Measurements from ENCODE around the gene PLIN4.

PLIN4 gene

DNA sequence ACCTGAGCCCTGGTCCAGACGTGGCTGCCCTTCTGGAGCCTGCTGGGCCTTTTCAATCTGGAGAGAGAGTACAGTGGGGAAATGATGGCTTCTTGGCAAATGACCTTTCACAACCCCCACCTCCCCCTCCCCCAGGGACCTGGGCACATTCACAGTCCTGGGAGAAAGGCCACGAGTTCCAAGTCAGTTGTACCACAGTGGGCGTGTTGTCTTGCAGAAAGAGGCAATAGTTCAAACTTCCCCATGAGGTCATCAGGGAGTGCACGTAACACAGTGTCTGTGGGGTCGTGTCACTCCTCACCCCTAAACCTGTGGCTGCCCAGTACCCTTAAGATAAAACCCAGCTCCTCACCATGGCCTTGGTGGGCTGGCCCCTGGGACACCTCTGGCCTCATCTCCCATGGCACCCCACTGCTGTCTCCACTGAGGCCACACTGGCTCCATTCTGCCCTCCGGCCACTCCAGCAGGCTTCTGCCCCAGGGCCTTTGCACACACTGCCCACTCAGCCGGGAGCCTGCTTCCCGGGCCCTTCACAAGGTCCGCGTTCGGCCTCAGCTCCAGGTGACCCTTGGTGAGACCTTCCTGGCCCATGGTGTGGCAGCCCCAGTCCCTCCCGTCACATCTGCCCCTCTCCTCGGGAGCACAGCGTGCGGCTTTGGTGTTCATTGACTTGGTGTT, 13.3 kb downstream of the PLIN4 start:
- DNase-seq: no peak

DNA sequence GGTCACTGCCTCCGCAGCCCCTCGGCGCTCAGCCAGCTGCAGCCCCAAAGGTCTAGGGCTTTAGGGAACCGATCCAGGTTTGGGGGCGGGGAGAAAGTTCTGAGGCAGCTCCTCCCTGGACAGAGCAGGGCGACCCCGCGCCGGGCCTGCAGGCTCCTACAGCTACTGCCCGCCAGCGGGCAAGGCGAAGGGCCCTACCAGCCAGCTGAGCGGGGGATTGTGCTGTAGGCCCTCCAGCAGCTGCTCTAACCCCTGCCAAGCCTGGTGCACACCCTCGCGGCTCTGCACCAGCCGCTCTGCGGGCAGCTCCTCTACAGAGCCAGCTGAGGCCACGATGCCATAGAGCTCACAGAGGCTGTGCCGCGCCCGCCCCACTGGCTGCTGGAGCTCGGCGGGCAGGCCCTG, 14.0 kb downstream of the PLIN4 start:
- no peak for DNase-seq

DNA sequence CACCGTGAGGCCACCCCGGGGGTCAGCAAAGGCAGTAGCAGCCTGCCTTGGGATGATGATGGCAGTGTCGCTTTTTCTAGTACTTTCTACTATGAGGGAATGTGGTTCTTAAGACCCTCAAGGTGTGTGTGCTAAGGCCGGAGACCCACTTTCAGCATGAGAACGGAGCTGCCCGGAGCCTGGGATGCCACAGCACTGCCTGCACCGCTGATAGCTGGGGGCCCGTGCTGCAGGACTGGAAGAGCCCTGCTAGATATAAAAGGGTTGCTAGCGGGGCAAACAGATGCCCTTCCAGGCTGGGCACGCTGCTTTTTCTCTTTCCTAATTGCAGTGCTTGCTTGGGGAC, 14.5 kb downstream of the PLIN4 start:
- DNase-seq: no peak

DNA sequence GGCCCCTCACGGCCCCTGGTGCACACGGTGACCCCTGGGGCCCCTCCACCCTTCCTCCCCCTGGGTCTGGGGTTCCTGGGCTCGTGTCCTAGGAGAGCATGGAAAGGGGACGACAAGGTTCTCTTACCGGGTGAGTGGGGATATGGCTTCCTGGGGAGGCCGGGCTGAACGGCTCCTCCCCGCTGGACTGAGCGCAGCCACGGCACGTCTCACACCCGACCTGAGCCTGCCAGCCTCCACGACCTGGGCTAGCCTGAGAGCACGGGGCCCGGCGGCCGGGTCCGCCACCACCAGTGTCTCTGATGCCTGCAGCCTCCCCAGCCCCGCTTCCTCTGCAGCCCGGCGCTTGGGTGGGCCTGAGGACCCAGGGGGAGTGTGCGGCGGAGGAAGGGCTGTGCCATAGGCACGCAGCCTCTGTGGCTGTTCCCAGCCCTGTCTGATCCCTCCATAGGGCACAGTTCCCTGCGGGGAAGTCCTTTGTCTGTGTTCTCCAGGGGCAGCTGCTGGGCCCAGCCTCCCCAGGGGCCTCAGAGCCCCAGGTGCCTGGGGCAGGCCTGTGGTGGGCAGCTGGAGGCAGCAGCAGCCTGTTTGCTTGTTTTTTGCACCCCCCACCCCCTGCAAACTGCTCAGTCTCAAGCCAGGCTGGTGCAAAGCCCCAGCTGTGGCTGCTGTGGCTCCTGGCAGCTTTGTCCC, 15.0 kb downstream of the PLIN4 start:
- DNase-seq: no peak

DNA sequence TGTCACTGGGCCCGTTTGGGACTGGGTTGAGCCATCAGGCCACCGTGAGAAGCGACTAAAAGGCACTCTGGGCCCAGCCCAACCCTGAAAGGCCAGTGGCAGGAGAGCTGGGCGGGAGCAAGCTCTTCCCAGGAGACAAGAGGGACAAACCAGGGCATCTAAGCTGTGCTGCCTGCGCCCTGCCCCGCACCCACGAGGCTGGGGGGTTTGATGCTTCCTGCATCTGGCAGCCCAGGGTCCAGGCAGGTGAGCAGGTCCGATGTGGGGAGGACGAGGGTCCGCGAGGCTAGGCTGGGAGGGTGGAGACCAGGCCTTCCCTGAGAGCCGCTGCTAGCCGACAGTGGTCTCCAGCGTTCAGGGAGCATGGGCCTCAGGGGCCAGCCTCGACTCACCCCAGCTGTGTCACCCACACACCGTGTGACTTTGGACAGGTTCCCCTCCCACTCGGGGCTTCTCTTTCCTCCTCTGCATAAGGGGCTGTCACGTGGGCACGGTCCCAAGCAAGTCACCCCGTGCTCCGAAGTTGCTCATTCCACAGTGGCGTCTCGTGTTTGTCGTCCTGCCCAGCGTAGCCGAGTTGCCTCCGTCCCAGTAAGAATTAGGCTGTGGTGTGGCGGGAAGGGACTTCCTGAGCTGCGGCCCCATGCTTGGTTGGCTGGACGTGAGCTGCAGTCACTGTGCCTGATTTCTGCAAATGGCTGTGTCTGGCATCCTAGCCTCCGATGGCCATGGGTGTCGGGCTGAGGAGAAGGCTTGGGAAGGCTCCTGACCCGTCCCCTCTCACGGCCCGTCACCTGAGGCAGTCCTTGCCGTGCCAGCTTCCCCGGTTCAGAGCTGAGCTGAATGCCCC, 15.8 kb downstream of the PLIN4 start:
- no peak for DNase-seq

DNA sequence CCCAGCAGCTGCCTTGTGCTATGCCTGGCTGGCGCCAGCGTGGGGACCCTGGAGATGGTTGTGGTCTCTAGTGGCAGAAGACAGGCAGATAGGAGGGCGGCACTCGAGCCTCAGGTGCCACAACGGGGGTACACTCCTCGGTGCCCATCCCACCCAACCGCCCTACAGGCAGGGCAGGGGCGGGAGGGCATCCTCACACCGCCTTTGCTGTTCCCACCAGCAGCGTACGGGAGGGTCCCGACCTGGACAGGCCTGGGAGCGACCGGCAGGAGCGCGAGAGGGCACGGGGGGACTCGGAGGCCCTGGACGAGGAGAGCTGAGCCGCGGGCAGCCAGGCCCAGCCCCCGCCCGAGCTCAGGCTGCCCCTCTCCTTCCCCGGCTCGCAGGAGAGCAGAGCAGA, 16.6 kb downstream of the PLIN4 start:
- no peak for DNase-seq

DNA sequence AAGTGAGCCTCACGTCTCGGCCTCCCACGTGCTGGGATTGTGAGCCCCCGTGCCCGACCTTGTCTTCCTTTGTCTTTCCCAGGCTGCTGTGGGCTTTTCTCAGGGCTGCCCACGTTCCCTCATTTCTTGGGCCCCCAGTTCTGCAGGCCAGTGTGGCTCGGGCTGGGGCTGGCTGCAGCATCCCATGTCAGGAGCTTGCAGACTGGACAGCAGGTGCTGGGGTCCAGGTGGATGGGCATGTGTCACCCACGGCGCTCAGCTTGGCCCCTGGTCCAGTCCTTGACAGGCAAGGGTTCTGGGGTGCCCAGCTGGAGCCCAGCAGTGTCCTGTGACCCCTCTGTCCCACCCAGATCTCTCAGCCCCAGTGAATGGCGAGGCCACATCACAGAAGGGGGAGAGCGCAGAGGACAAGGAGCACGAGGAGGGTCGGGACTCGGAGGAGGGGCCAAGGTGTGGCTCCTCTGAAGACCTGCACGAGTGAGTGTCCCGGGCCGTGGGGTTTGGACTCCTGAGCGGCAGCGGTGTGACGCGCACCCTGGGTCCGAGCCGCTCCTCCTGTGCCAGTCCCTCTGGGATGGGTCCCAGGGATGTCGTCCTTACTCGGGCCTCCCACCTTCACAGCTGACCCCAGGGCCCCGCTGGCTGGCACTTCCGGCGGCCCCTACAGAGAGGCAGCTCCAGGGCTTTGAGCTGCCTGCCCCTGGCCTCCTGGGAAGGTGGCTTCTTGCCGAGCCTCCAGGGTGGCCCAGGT, 17.3 kb downstream of the PLIN4 start:
- DNase-seq: no peak

DNA sequence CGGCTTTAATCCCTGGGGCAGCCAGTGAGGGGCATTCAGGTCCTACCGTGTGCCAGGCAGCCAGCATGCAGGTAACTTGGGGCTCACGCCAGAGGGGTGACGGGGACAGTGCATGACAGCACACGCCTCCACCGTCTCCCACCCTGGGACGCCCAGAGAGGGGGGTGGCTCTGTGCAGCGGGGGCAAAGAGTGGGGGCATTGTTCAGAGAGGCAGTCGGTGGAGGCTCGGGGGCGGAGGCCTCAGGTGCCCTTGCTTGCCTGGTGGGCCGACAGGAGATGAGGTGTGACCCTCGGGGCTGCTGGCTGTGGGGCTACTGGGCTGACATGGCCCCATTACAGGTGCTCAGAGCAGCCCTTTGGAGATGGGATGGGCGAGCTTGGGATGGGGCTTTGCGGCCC, 18.4 kb downstream of the PLIN4 start:
- no peak for DNase-seq

DNA sequence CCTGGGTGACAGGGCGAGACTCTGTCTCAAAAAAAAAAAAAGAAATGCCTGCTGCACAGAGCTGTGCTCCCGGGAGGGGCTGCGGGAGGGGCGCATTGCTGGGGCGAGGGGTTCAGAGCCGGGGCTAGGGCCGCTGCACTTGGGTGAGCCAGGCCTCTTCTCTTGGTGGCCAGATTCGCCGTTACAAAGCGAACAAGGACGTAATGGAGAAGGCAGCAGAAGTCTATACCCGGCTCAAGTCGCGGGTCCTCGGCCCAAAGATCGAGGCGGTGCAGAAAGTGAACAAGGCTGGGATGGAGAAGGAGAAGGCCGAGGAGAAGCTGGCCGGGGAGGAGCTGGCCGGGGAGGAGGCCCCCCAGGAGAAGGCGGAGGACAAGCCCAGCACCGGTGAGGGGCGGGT, 19.0 kb downstream of the PLIN4 start:
- no peak for DNase-seq

DNA sequence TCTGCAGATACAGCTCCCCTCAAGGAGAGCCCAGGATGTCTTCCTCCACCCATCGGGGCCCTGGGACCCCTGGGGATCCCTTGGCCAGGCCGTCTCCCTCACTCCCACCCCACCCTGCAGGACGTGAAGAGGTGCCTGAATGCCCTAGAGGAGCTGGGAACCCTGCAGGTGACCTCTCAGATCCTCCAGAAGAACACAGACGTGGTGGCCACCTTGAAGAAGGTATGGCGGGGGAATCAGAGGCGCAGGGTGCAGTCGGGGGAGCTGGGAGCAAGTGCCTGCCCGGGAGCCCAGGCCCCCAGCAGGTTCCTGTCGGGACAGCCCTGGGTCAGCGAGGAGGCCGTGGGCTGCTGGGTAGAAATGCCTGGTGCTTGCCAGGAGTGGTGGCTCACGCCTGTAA, 19.6 kb downstream of the PLIN4 start:
- DNase-seq: no peak

DNA sequence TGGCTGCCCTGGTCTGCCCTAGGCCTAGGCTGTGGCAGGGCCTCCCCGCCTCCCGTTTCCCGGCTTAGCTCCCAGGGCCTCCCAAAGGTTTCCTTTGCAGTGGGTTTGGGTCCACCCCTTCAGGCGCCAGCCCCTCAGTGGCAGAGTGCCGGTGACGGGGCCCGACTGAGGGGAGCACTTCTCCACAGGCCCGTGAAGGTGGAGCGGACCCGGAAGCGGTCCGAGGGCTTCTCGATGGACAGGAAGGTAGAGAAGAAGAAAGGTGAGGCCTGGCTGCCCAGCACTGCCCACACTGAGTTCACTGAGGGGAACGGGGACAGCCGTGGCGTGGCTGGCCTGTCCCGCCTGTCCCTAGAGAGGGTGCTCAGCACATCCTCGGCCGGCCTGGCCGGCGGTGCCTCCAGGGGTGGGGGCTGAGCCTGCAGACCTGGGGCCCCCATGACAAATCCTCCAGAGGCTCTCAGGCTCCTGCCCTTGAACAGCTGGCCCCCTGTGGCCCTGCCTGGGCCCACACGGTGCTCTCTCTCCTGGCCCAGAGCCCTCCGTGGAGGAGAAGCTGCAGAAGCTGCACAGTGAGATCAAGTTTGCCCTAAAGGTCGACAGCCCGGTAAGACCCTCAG, 20.4 kb downstream of the PLIN4 start:
- no peak for DNase-seq

DNA sequence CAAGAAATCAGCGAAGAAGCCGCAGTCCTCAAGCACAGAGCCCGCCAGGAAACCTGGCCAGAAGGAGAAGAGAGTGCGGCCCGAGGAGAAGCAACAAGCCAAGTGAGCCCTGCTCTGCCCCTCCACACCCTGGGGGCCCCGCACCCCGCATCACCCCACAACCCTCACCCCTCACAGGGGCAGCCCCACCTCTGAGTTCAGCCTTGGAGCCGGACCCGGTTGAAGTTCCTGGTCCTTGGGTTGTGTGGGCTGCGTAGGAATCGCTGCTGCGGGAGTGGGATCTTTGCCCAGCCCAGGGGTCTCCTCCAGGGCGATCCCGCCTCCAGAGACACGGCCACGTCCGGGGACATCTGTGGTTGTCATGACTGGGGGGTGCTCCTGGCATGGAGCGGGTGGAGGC, 22.0 kb downstream of the PLIN4 start:
- DNase-seq: no peak

DNA sequence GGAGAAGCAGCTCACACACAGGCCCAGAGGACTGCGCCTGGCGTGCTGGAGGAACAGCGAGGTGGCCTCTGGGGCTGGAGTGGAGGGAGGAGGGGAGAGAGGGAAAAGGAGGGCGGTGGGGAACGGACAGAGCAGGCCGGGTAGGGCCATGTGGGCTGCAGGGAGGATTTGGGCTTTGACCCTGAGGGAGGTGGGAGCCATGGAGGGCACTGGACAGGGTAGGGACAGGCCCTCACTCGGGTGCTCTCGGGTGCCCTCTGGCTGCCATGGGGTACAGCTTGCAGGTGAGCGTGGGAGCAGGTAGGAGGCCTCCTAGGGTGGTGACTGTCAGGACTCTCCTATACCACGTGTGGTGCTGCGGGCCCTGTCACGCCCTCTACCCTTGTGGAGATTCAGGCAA, 22.8 kb downstream of the PLIN4 start:
- DNase-seq: no peak

DNA sequence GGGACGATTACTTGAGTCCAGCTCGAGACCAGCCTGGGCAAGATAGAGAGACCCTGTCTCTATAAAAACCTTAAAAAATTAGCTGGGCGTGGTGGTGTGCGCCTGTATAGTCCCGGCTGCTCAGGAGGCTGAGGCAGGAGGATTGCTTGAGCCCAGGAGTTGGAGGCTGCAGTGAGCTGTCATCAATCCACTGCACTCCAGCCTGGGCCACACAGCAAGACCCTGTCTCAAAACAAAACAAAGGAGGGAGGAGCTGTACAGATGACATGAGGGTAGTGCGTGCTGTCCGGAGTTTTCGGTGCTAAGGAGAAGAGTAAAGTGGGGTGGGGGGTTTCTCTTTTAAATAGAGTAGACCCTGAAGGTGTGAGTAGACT, 23.6 kb downstream of the PLIN4 start:
- DNase-seq: no peak

DNA sequence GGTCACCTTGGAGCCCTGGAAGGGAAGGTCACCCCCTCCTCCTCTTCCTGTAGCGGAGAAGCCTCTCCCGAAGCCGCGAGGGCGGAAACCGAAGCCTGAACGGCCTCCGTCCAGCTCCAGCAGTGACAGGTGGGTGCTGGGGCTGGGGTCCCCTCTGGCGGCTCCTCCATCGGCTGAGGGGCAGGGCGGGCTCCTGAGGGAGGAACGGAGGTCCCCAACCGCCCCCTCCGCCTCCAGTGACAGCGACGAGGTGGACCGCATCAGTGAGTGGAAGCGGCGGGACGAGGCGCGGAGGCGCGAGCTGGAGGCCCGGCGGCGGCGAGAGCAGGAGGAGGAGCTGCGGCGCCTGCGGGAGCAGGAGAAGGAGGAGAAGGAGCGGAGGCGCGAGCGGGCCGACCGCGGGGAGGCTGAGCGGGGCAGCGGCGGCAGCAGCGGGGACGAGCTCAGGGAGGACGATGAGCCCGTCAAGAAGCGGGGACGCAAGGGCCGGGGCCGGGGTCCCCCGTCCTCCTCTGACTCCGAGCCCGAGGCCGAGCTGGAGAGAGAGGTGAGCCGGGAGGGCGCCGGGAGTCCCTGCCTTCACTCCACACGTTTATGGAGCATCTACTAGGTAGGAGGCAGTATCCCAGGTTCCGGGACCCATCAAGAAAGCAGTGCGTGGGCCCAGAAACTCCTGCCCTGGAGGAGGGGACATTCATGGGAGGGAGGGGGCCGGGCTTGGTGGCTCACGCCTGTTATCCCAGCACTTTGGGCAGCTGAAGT, 24.2 kb downstream of the PLIN4 start:
- no peak for DNase-seq

DNA sequence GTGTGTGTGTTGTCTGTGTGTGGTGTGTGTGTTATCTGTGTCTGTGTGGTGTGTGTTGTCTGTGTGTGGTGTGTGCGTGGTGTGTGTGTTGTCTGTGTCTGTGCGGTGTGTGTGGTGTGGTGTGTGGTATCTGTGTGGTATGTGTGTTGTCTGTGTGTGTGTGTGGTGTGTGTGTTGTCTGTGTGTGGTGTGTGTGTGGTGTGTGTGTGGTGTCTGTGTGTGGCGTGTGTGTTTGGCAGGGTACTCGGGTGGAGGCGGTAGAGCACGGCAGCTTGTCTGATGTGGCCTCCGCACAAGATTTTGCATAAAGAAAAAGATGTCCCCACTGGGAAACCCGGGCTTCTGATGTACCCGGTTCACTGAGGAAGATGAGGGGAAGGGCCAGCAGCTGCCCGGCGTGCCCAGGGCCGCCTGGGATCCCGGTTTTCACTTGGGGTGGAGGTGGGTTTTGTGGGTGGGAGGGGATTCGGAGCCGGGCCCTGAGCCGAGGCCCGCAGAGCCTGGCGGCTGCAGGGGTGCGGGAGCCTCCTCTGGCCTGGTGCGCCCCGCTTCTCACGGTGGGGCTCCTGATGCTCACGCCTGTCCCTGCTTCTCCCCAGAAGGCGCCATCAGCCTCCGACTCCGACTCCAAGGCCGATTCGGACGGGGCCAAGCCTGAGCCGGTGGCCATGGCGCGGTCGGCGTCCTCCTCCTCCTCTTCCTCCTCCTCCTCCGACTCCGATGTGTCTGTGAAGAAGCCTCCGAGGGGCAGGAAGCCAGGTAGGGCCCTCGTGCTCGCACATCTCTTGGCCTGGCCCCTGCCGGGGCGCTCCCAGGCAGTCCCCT, 25.0 kb downstream of the PLIN4 start:
- DNase-seq: no peak

DNA sequence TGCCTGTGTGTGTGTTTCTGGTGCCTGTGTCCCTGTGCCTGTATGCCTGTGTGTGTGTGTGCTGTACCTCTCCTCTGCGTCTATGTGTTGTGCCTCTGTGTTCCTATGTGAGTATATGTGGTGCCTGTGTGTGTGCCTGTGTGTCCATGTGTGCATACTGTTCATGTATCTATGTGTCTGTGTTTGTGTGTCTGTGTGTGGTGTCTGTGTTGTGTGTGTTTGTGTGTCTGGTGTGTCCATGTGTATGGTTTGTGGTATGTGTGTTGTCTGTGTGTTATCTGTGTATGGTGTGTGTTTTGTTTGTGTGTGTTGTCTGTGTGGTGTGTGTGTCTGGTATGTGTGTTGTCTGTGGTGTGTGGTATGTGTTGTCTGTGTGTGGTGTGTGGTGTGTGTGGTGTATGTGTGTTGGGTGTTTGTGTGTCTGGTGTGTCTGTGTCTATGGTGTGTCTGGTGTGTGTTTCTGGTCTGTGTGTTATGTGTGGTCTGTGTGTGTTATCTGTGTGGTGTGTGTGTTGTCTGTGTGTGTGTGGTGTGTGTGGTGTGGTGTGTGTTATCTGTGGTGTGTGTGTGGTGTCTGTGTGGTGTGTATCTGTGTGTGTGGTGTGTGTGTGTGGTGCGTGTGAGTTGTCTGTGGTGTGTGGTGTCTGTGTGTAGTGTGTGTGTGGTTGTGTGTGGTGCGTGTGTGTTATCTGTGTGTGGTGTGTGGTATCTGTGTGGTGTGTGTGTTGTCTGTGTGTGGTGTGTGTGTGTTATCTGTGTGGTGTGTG, 25.8 kb downstream of the PLIN4 start:
- DNase-seq: no peak

DNA sequence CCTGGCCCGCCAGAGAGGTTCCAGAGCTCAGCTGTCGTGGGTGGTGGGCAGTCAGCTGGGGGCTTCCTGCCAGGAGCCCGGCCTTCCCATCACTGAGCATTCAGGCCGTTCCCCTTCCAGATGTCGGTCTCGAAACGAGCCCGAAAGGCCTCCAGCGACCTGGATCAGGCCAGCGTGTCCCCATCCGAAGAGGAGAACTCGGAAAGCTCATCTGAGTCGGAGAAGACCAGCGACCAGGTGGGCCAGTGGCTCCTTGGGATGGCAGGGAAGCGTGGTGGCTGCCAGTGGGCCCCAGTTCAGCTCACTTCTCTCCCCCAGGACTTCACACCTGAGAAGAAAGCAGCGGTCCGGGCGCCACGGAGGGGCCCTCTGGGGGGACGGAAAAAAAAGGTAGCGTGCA, 26.8 kb downstream of the PLIN4 start:
- DNase-seq: no peak

DNA sequence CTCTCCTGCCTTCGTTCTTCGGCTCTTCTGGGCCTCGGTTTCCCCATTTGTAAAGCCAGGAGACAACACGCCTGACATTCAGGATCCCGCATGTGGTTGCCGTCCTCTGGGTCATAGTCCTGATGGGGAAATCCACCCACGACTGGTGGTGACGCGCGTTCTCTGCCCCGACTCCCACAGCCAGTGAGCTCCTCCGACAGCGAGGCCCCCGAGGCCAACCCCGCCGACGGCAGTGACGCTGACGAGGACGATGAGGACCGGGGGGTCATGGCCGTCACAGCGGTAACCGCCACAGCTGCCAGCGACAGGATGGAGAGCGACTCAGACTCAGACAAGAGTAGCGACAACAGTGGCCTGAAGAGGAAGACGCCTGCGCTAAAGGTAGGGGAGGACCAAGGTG, 29.8 kb downstream of the PLIN4 start:
- DNase-seq: no peak

DNA sequence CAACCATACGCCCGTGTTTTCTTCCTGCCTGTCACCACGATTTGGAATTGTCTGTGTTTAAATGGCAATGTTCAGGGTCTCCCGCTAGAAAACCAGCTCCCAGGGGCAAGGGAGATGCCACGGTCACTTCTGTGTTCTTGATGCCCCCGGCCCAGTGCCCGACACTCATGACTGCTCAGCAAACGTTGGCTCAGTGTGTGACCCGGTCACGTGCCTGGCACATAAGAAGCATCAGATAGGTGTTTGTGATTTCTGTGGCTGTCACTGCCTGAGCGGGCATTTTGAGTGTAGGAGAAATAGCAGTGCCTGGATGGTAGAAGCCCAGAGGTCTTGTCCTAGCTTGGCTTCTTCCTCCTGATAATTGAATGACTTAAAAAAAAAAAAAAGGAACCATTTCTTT, 30.7 kb downstream of the PLIN4 start:
- DNase-seq: no peak

DNA sequence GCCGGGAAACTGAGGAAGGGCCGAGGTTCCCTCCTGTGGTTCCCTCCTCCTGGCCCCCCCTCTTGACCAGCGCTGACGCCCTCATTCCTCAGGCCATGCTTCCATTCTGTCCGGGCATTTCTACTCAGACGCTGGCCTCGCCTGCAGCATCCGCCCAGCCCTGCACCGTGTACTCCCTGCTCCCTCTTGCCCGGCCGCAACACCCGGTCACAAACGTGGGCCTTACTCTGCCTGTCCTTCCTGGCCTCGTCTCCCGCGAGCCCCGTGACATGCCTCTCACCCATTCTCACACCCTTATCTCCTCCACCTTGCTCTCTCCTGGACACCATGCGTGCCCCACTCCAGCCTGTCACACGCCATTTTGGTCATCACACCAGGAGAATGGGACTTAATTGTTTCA, 34.9 kb downstream of the PLIN4 start:
- DNase-seq: no peak

Data from NCI-H82 (cell line).